ENCODE data around the gene GCK. TPM values are rescaled to one million over a fixed set of nuclear protein-coding genes. Genes with fewer than 3 reads are reported as not detected.

Gene GCK
- total and polyA plus RNA-seq, 2 donors (not counting 1 experiment from before 2014, with no cell fraction given) = 0.22 to 0.24 TPM

Small RNA genes lying within 50 kb of the gene (small RNA-seq; reads per million reads assigned to genes)
- not detected for gene RNA5SP230 (ENCODE audit: insufficient read length, low read depth, low replicate concordance)

Other genes with a start within 250 kb of the GCK start
- 0.10 TPM in 1 of 2 replicates, not detected in the other for gene SPDYE1, start 191.5 kb downstream of the GCK start, total RNA-seq
- gene SPDYE1, start 191.5 kb downstream of the GCK start, polyA plus RNA-seq = not detected in 2 replicates
- 311 and 335 TPM in 2 replicates for gene DBNL, start 144.7 kb downstream of the GCK start, total RNA-seq
- 274 and 386 TPM in 2 replicates for gene DBNL, start 144.7 kb downstream of the GCK start, polyA plus RNA-seq
- 2.9 and 3.2 TPM in 2 replicates for gene PGAM2, start 123.9 kb downstream of the GCK start, total RNA-seq
- gene PGAM2, start 123.9 kb downstream of the GCK start, polyA plus RNA-seq = 0.69 and 1.4 TPM in 2 replicates
- 92.6 and 93.2 TPM in 2 replicates for gene POLM, start 106.9 kb downstream of the GCK start, total RNA-seq
- gene POLM, start 106.9 kb downstream of the GCK start, polyA plus RNA-seq = 89.2 and 97.2 TPM in 2 replicates
- 36.7 and 41.0 TPM in 2 replicates for gene AEBP1, start 85.1 kb downstream of the GCK start, total RNA-seq
- gene AEBP1, start 85.1 kb downstream of the GCK start, polyA plus RNA-seq = 20.2 and 36.1 TPM in 2 replicates
- 86.7 and 91.0 TPM in 2 replicates for gene POLD2, start 65.9 kb downstream of the GCK start, total RNA-seq
- gene POLD2, start 65.9 kb downstream of the GCK start, polyA plus RNA-seq = 73.6 and 86.5 TPM in 2 replicates
- gene MYL7, start 48.1 kb downstream of the GCK start, total RNA-seq = not detected in 2 replicates
- not detected in 2 replicates for gene MYL7, start 48.1 kb downstream of the GCK start, polyA plus RNA-seq
- 62.3 and 73.4 TPM in 2 replicates for gene YKT6, start 11.5 kb upstream of the GCK start, total RNA-seq
- 36.5 and 42.1 TPM in 2 replicates for gene YKT6, start 11.5 kb upstream of the GCK start, polyA plus RNA-seq
- 0.41 TPM in 1 of 2 replicates, not detected in the other for gene CAMK2B, start 136.2 kb upstream of the GCK start, total RNA-seq
- 0.06 and 0.42 TPM in 2 replicates for gene CAMK2B, start 136.2 kb upstream of the GCK start, polyA plus RNA-seq